NCI-H146 treated with DMSO at 0.1 percent for 48 hours (cell line): ENCODE measurements around the gene RBM45.
"Not testable (repeated sequence)": the region's sequence is repeated elsewhere in the genome, so short reads cannot be mapped to it uniquely, and the experiment has no call there.

ENCODE experiments used
- DNase-seq: peaks from one replicate; lab custom pipeline; 2025; ENCODE audit not compliant: unreplicated experiment; lab: John Stamatoyannopoulos, UW

The RBM45 gene

DNA sequence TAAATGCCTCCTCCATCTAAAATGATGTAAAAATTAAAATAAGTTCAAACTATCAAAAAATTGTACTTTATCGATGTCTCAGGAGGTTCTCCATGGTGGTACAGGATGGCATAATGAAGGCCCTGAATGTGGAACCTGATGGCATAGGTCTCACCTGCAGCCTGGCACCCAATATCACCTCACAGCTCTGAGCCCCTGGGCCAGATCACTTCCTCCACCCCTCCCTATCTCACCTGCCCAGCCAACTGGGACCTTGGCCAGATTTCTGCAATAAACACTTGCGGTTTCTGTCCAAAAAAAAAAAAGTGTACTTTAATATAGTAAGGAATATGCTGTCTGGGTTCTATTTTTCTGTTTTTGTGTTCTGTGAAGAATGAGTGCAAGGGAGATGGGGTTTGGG is 6.7 kb upstream of the RBM45 start:
- no peak for DNase-seq

DNA sequence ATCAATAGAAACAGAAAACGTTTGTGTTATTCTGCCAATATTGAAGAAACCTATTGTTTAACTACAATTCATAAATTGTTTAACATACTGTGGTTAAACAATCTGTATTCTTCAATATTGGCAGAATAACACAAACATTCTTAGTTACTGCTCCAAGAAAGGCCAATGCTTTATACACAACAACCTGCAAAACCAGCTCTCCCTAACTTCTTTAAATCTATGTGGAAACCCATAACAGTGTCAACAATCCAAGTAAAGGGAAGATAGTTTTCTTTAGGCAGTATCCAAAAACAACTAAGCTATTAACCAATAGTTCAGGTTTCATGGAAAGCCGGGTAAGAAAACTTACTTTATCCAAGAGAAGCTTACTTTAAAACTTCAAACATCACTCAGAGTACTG is 6.2 kb upstream of the RBM45 start:
- no peak for DNase-seq

DNA sequence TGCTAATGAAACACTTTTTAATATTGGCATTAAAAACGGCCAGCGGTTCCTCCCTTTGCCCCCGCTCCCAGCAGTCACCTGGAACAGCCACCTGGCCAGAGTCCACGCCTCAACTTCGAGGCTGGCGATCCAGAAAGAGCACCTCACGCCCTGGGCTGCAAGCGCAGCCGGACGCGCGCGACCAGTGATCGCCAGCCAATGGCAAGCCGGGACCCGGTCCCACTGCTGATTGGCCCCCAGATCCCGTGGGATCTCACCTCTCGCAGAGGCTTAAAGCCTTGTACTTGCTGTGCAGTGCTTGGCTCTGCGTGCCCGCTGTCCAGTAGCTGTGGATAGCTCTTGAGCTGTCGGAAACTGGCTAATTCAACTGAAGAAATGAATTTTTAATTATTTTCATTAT is 4.1 kb upstream of the RBM45 start:
- no peak for DNase-seq

DNA sequence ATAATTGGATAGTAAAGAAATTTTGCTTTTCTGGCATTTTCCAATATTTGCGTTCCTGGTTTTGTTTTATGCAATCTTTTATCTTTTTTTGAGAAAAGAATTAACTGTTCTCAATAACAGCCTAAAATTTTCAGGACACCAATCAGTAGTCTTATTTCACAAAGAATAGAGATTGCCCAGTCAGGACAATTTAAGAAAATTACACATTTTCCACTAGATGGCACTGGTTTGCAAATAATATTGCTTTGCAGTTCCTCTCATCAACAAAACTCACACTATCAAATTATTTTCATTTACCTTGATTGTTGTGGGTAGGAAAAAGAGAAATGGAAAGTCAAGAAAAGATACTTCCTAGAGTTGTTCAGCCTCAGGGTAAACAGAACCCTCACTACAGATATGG is 2.4 kb upstream of the RBM45 start:
- DNase-seq, result peak; percentile 14

DNA sequence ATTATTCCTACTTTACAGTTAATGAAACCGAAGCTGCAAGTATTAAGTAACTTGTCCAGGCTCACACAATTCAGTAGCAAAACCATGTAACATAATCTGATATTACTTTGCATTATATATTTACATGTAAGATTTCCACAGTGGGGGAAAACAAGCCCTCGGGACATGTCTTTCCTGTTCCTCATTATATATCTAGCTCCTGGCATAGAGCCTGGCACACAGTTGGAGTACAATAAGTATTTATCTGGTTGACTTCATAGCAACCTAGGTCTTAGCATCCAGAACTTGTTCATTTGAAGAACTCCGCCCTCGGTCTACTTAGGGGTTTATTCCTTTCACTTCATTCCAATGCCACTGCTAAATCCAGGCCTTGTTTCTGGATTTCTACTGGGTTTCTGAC is 1.6 kb upstream of the RBM45 start:
- DNase-seq, result no peak

DNA sequence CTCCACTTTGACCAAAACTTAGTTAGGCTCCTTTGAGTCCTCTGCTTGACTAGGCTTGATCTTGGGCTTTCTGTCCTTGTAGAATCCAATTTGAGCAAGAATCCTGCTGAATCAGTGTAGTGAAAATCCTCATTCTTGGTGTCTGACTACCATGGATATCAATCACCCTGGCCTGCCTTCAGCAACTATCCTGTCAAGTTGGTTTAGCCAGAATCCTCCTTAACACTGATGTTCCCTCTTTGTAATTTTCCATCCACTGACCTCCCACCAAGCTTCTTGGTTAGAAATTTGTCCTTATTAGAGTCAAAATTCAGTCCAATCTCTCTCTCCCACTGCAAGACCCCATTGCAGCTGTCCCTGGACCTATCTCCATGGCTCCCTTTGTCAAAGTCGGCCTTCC is 494 bp upstream of the RBM45 start:
- no peak for DNase-seq

DNA sequence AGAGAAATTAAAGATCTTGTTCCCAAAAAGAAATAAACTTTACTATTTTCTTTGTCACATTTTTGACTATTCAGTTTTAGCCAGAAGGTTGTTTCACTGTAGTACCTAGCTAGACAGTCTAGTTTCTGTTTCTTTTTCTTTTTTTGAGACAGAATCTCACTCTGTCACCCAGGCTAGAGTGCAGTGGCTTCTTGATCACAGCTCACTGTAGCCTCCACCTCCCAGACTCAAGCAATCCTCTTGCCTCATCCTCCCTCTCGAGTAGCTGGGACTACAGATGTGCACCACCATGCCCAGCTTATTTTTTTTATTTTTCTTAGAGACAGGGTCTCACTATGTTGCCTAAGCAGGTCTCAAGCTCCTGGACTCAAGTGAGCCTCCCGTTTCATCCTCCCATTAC is 2.2 kb downstream of the RBM45 start:
- no peak for DNase-seq

DNA sequence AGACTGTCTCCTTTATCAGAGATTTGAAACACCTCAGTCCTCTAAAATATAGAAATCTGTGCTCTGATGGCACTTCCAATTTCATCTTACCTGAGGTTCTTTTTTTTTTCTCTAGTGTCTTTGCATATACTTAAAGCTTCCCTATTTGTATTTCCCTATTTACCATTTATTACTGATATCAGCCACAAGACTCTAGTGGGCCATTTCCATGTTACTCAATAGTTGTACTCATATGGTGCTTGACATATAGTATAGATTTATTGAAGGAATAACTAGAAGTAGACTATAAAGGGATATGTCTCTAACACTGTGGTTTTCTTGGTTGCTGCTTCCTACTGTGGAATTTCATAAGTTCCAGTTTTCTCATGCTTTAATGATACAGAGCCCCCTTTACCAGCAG is 3.0 kb downstream of the RBM45 start:
- DNase-seq, result no peak

DNA sequence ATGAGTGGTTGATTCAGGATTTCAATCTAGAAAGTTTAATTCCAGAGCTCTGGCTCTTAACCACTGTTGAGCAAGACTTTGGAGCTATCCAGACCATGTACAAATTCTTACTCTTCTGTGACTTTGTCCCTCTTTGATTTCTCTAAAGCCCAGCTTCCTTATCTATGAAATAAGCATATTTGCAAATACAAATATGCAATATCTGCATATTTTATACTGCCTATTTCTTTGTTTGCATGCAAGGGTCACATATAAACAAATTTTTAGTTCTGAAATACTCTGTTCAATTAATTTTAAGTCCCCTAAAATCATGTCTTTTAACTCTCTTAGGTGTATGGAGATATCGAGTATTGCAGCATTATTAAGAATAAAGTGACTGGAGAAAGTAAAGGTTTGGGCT is 5.5 kb downstream of the RBM45 start:
- DNase-seq, result no peak

DNA sequence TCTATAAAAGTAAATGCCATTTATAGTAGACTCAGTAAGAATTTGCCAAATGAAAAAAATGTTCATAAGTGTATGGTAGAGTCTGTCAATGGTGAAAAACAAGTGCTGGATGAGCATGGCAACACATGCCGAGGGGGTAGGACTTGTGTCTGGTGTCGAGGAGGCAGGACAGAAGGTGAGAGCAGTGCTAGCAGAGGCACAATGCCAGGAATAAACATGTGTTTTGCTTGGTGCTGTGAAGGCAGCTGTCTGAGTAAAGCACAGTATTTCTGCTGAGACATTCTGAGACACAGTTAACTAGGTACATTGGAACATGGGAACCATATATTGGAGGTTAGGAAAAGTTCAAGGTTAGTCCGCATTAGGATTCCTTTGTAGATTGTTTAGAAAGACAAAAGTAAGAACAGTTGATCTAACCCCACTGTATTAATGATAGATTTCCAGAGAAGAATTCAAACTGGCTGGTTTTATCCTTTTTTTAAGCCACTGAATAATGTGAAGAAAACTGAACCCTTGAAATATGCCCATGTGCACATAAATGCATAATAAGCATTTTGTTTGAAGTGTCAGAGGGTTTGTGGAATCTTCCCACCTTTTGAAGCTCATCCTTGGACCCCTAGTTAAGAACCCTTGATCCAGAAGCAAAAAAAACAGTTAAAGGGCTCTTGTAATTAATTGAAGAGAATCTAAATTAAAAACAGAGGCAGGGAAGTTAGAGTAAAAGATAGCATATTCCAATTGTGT is 7.1 kb downstream of the RBM45 start:
- no peak for DNase-seq

DNA sequence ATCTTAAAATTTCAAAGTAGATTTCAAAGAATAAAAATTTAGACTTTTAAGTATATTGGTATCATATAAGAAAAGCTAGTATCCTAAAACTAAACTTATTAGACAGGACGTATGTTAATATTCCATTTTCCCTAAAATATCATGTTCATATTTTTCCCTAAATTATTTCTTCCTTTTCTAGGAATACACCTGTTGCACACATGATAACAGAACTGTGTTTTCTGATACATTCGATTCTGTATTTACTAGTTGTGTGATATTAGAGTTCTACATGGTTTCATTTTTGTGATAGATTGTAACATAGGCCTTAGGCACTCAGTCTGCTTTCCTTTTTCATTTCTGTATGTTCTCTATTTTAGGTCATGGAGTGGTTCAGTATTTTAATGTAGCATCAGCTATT is 10.9 kb downstream of the RBM45 start:
- no peak for DNase-seq

DNA sequence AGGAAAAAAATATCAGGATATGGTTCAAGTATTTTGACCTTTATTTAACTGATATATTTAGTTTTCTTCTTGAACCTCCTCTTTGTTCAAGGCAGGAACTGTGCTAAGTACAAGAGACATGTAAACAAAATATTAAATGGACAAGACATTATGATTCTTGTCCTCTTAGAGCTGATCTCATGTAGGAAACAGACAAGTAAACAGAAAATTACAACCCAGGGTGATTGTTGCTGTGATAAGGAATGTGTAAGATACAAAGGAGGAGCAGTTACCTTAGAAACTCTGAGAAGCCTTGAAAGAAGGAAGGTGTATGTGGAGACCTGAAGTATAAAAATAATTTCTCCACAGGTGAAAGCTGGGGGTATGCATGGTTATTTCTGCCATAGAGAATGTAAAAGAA is 12.9 kb downstream of the RBM45 start:
- no peak for DNase-seq

DNA sequence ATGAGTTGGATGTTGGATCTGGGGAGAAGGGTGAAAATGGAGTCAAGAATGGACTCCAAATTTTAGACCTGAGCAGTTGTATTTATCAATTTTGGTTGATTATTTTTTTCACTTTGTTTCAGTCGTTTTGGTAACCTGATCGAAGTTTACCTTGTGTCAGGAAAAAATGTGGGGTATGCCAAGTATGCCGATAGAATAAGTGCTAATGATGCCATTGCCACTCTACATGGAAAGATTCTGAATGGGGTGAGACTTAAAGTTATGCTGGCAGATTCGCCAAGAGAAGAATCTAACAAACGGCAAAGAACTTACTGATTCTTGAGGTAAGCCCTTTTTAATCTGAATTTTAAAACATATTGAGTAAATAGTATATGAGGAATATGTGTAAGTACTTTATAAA is 13.6 kb downstream of the RBM45 start:
- no peak for DNase-seq

DNA sequence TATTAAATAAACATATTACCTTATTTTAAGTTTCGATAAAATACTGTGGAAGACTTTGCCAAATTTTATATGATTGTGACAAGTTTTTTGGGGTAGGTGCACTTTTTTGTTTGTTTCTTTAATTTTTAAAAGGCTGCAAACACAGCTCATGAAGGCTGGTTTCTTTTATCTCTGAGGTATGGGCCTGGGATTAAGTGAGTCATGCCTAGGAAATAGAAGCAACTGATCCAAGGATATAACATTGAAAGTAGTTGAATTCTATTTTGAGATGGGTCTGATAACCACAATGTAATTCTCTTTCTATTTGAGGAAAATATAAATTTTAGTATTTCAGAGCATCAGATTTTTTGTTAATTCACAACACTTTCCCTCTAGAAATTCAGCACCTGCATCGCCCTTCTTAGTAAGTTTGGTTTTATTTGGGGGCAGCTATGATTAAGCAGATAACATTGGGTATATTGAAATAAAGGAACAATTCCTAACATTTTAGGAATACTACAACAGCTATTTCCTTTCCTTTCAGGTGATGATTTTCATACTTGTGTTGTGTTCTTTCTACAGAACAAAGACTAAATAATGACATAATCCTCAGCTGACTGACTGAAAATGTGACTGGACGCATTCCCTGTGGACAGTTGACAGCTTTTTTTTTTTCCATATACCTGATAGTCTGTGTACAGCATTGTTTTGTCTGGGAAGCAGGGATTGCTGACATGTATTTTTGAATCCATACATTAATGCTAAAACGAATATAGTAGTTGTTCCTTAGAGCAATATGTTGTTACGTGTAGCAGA is 16.8 kb downstream of the RBM45 start:
- no peak for DNase-seq

DNA sequence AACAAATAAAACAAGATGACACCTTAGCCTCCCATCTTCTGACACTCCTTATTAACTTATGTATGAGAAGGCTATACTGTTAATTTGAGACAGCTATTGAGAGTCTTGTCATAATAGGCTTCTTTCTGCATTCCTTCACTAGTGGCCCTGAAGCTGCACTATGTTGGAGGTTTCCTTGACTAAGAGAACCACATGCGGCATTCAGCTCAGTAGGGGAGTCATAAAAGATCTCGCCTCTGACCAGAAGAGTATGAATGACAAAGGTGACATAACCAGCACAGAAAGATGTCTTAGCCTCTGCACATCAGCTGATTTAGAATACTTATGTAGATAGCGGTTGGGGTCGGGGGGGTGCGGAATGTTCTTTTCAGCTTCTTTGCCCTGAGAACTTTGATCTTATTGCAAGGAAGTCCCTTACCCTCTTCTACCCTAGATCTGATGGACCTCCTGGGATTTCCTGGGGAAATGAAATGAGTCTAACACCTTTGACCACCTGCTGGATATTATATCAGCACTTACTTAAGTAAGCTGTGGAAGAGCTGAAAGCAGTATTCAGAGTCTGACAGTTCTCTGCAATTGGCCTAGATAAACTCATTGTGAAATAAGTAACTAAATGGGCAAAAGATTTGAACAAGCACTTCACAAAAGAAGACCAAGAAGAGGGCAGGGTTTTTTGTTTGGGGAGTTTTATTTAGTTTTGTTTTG is 24.2 kb downstream of the RBM45 start:
- DNase-seq, result no peak

DNA sequence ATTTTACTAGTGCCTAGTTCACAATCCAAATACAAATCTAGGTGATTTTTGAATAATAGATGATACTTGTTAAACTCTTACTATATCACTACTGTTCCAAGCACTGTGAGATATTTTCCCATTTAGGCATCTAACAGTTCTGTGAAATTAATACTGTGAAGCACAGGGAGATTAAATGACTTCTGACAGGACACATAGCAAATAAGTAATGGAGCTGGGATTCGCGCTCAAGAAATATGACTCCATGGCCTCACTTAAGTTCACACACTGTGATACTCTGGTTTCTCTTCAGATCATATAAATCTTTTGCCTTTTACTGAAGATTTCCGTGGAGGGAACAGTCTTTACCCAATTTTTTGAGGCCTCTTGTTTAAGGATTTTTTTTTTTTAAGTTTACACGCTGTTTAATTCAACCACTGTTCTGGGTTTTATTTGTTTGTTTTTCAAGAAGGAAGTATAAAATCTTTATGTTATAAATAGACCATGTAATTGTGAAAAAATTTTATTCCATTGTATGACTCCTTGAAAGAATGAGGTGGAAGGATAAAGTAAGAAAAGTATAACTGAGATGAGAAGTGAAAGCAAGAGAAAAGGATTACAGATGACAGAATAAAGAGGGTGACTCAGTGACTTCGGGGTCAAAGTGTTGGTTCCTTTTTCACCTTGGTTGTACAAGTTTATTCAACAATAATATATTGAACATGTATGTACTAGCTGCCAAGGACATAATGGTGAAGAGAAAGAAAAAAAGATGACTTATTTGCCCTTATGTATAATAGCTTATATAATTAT is 30.2 kb downstream of the RBM45 start:
- no peak for DNase-seq

DNA sequence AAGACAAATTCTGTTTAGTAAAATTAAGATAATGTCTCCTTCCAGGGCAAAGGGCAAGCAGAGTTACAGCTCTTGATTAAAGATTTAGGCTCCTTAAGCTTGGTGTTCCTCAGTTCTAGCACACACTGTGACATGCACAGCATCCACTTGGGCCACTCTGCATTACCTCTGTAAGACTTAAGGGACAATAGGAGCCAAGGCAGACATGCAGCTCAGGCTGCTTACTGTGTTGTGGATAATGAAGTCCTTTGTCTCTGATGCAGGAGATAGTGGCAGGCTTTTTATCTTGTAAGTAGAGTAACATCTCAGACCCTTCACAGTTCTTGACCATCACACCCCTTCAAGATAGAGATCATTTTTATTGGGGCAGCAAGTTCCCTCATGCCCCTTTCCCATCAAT is 31.2 kb downstream of the RBM45 start:
- no peak for DNase-seq

DNA sequence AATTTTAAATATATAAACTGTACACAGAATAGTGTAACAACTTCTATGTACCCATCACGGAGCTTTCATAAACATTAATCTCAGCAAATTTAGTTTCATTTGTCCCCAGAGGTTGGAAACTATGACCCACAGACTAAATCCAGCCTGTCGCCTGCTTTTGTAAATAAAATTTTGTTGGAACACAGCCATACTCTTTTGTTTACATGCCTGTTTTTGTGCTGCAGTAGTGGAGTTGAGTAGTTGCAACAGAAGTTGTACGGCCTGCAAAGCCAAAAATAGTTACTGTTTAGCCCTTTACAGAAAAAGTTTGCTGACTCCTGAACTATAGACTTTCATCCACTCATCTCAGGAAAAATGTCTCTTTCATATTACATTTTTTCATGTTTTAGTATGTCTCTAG is 39.8 kb downstream of the RBM45 start:
- DNase-seq, result no peak

DNA sequence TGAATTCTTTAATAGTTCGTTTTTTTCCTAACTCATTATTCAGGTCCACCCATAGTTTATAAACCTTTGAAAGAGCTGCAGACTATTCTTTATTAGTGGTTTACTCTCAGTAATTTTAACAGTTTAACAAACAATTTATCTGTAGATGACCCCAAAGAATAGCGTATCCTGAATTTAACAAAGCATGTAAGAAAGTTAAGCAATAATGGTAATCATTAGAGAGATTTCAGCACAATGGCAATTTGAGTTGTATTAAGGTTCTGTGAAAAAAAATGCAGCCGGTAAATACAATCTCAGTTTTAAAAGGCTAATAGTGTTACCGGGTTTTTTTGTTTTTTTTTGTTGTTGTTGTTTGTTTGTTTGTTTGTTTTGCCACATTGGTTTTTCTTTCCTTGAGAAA is 40.3 kb downstream of the RBM45 start:
- DNase-seq, result no peak

DNA sequence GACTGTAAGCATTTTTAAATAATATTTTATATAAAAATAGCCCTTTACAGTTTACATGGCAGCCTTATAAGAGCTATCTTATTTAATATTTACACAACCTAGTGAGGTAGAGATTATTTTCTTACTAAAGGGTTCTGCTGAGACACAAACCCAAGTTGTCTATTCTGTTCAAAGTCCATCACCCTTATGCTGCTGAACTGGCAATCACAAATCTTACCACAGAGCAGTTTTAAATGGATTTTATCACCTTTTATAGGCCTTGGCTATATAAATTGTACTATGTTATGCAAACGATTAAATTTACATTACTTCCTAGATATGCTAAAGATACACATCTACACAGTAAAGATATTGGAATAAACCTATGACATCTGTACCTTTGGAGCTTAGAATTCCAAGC is 40.7 kb downstream of the RBM45 start:
- DNase-seq, result no peak

DNA sequence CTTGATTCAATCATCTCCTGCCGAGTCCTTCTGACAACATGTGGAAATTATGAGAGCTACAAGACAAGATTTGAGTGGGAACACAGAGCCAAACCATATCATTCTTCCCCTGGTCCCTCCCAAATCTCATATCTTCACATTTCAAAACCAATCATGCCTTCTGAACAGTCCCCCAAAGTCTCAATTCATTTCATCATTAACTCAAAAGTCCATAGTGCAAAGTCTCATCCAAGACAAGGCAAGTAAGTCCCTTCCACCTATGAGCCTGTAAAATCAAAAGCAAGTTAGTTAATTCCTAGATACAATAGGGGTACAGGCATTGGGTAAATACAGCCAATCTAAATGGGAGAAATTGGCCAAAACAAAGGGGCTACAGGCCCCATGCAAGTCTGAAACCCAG is 41.6 kb downstream of the RBM45 start:
- DNase-seq, result not testable (repeated sequence)
